Pancreas (tissue), 10 donors: ENCODE measurements around the gene BCR. TPM values are rescaled to one million over a fixed set of nuclear protein-coding genes. Genes with fewer than 3 reads are reported as not detected.

Source experiments
- ATAC-seq, 4 donors: fragments of 200-7000 bp; cut with Tn5 transposase; one replicate each; pipeline versions ENCODE4 v1.8.0 to v1.9.1; 2020; ENCODE audit warnings: mild to moderate bottlenecking in 4 of 4, moderate library complexity in 4 of 4
- DNase-seq, 6 donors: peaks; one replicate each; pipeline ENCODE4 v3.0.0-alpha.2; 2020
- FAIRE-seq: peaks from 2 replicates; lab custom pipeline; 2012; peaks lifted over from hg19 to GRCh38; lab: Jason Lieb, UNC
- H3K27ac ChIP-seq, 4 donors: fragments of 200-600 bp; sonication (generic); 1 replicate in 3 of 4; 2 replicates in 1 of 4; pipeline versions ENCODE4 v1.5.0 to v1.8.0; 2020
- H3K27me3 ChIP-seq, 4 donors: fragments of 200-600 bp; one replicate each; pipeline ENCODE4 v1.8.0; 2021
- H3K36me3 ChIP-seq, 3 donors: fragments of 200-600 bp; sonication (generic) in 1 of 3; one replicate each; pipeline versions ENCODE4 v1.5.0 to v1.8.0; 2020 to 2021
- H3K4me1 ChIP-seq, 3 donors: fragments of 200-600 bp; one replicate each; pipeline ENCODE4 v1.8.0; 2021
- H3K4me3 ChIP-seq, 4 donors: fragments of 200-600 bp; sonication (generic) in 2 of 4; one replicate each; pipeline versions ENCODE4 v1.5.0 to v1.8.0; 2020 to 2021
- H3K9me3 ChIP-seq, 4 donors: fragments of 200-600 bp; one replicate each; pipeline ENCODE4 v1.8.0; 2021
- CTCF ChIP-seq, 4 donors: fragments of 200-600 bp; sonication (generic) in 3 of 4; IDR thresholded peaks; one replicate each; pipeline versions ENCODE4 v1.5.0 to v1.8.0; 2021; ENCODE audit warnings: antibody characterized with exemption in 4 of 4
- WGBS, 2 donors: extraction: QIAGEN DNeasy Blood & Tissue Kit; methylation state at CpG; one replicate each; pipeline ENCODE4 v1.1.7; 2013; 5-methylcytosine and 5-hydroxymethylcytosine counted together
- intact Hi-C, 3 donors: fragments of 100-400 bp; cut with DNase I; formaldehyde crosslinking; loops; one replicate each; pipeline versions ENCODE4 v1.11.1 to v1.14.2; 2022
- polyA plus RNA-seq, 2 donors: library from polyadenylated mRNA; stranded (reverse); fragments of 200-250 nt; gene quantifications; one replicate each; pipeline ENCODE4 v1.2.3, GENCODE V29; 2013
- total RNA-seq, 6 donors: library from RNA; stranded (reverse); fragmentation: NEBNext Ultra II Directional in 4 of 6; extraction: Animal tissue kit (Norgen Biotek cat#: 25700) in 4 of 6; gene quantifications; one replicate each; pipeline versions ENCODE4 v1.2.1 to v1.2.4, GENCODE V29; 2021 to 2023
- donor health status: healthy with polysubstance abuse.
- donor health status: DM: no; HTN: no; CAD: no; lungs with moderate emphysema.
- donor health status: DM: no; HTN: no; CAD: no.
- donor health status: control.
- donor health status: control.
- donor health status: Bipolar disorder and iron deficiency.
- donor health status: DM: yes; HTN: yes; CAD: no.
- donor health status: DM: no; HTN: no; CAD: no.
- donor health status: DM: no; HTN: no; CAD: no.
- donor health status: DM: yes; HTN: yes; CAD: no.

BCR gene
- total and polyA plus RNA-seq, 8 donors, result 15.5 to 35.9 (median 18.1) TPM

DNA sequence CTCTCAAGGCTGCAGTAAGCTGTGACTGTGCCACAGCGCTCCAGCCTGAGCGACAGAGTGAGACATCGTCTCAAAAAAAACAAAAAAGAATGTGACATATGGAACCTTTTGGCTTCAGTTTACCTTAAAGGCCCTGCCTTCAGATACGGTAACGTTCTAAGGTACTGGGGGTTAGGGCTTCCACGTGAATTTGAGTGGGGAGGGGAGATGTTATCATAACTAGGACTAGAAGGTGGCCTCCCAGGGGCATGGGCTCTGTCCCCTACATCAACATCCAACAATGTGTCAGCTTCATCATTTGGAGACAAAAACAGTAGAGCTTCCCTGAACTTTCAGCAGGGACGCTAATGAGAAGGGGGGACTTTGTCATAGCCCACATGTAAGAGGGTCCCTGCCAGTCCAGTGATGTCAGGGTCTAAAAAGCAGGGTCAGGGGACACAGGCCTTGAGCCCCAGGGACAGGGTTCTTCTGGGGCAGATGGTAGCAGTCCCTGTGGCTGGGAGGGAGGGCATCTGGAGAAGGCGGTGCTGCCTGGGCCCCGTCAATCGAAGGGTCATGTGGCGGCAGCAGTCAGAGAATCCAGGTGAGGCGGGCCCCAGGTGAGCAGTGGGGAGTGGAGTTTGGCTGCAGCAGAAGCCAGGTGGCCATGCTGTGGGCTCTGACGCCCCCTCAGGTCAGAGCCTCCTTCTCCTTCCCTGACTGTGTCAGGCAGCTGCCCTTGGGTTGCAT lies 79.8 kb downstream of the BCR start:
- intact Hi-C loops, result no loop called here
- FAIRE-seq (no peak), ATAC-seq (peak in 1 of 4 donors; percentile 27), DNase-seq (no peak)
- no peaks in the 10 kb centered on the region for H3K9me3 ChIP-seq
- H3K27me3 ChIP-seq, result no peaks in the 10 kb centered on the region
- no peak for TF ChIP-seq CTCF (IDR thresholded peaks at IDR 0.05)
- no peak overlapping the region for H3K27ac ChIP-seq
- peaks cover 0 to 3% (median 0%) of the 10 kb centered on the region in 3 donors for H3K4me1 ChIP-seq
- WGBS, 2 donors, result 88 to 90% methylated on average over 13 of the region's 13 CpGs
- peaks cover 0 to 12% (median 0%) of the 10 kb centered on the region in 3 donors for H3K36me3 ChIP-seq
- H3K4me3 ChIP-seq, result no peak overlapping the region

- Histone ChIP-seq H3K36me3 (peaks cover 0 to 12% (median 0%) of the 10 kb centered on the region in 3 donors), H3K27me3 (no peaks in the 10 kb centered on the region), H3K4me1 (peaks cover 0 to 3% (median 0%) of the 10 kb centered on the region in 3 donors), H3K27ac (no peak overlapping the region), H3K4me3 (no peak overlapping the region), H3K9me3 (no peaks in the 10 kb centered on the region)
- 94 to 96% methylated on average over 21 of the region's 21 CpGs for WGBS, 2 donors
- TF ChIP-seq CTCF (IDR thresholded peaks at IDR 0.05), result no peak
- DNase-seq (no peak), ATAC-seq (no peak), FAIRE-seq (no peak)
- intact Hi-C loops, result no loop called here
These were observed 80.6 kb downstream of the BCR start for GRCh38 chr22:23260645-23261581.

- ATAC-seq (no peak), DNase-seq (no peak), FAIRE-seq (no peak)
- Histone ChIP-seq H3K4me1 (no peaks in the 10 kb centered on the region), H3K9me3 (no peaks in the 10 kb centered on the region), H3K27me3 (no peaks in the 10 kb centered on the region), H3K27ac (no peak overlapping the region), H3K4me3 (no peak overlapping the region), H3K36me3 (peaks cover 0 to 12% (median 0%) of the 10 kb centered on the region in 3 donors)
- intact Hi-C loops, result no loop called here
- no peak for TF ChIP-seq CTCF (IDR thresholded peaks at IDR 0.05)
- WGBS, 2 donors, result 93 to 95% methylated on average over 10 of the region's 10 CpGs
These were observed 81.7 kb downstream of the BCR start for GRCh38 chr22:23261900-23262450.

DNA sequence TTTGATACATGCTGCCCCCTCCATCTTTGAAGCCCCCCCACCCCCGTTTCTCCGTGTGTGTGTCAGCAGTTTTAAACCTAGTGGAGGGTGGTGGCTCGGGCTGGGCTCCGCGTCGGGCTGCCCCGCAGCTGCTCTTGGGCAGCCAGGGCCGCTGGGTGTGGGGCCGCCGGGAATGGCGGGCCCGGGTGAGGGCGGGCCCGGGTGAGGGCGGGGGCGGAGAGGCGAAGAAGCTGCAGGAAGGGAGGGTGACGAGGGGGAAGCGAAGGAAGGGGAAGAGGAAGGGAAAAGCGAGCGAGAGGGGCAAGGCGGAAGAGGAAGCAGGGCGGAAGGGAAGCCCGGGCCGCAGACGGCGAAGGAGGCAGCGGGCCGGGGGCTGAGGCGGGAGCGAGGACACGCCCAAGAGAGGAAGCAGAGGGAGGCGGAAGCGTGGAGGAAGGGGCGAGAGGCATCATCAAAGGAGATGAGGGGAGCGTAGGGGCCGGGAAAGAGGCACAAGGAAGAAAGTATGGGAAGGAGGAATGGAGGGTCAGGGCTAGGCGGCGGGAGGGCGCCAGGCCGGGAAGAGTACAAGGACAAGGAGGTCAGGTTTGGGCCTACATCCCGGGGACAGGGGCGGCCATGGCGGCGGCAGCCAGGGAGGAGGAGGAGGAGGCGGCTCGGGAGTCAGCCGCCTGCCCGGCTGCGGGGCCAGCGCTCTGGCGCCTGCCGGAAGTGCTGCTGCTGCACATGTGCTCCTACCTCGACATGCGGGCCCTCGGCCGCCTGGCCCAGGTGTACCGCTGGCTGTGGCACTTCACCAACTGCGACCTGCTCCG lies 82.4 kb downstream of the BCR start:
- Histone ChIP-seq H3K9me3 (no peaks in the 10 kb centered on the region), H3K4me1 (no peaks in the 10 kb centered on the region), H3K27me3 (no peaks in the 10 kb centered on the region), H3K27ac (no peak overlapping the region), H3K4me3 (no peak overlapping the region), H3K36me3 (peaks cover 0 to 12% (median 0%) of the 10 kb centered on the region in 3 donors)
- FAIRE-seq, result no peak
- DNase-seq, result no peak
- no peak for TF ChIP-seq CTCF (IDR thresholded peaks at IDR 0.05)
- ATAC-seq, result no peak
- 92 to 93% methylated on average over 47 to 57 of the region's 60 CpGs for WGBS, 2 donors
- intact Hi-C loops, result no loop called here
